HG02798 (cell line): Measurements from ENCODE around the gene LCN2.
"Not testable (repeated sequence)": the region's sequence is repeated elsewhere in the genome, so short reads cannot be mapped to it uniquely, and the experiment has no call there.

Experiments
- ATAC-seq: cut with Tn5 transposase; IDR thresholded peaks from one replicate; pipeline ENCODE4 v1.9.1; 2021; ENCODE audit warnings: mild to moderate bottlenecking; ENCODE audit not compliant: unreplicated experiment, poor library complexity

Gene LCN2

DNA sequence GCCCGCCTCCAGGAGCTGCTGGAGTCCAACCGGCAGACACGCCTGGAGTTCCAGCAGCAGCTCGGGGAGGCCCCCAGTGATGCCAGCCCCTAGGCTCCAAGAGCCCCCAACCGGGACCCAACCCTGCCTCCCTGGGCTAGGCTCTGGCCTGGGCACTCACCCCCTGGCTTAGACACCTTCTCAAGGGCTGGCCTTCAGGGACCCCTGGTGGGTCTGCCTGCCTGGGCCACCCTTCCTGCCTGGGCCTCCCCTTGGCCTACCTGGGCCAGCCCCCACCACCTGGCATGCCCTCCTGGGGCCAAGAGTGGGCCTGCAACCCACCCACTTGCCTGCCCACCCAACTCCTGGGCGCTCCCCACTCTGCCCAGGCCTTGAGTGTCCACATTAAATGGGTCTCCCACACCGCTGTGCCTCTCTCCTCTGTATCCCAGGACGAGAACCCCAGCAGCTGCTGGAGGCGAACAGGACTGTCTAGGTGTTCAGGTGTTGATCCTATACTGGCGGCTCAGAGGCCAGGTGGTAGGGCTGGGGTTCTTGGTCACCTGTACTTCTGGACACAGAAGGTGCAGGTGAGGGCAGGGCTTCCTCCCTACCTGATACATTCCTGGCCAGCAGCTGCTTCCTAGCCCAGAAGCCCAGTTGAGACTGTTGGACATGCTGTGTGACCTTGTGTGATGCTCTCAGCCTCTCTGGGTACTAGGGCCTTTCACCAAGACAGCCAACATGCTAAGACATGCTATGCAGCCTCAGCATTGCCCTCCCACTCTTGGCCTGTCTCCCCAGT, 14.5 kb downstream of the LCN2 start:
- no peak for ATAC-seq

DNA sequence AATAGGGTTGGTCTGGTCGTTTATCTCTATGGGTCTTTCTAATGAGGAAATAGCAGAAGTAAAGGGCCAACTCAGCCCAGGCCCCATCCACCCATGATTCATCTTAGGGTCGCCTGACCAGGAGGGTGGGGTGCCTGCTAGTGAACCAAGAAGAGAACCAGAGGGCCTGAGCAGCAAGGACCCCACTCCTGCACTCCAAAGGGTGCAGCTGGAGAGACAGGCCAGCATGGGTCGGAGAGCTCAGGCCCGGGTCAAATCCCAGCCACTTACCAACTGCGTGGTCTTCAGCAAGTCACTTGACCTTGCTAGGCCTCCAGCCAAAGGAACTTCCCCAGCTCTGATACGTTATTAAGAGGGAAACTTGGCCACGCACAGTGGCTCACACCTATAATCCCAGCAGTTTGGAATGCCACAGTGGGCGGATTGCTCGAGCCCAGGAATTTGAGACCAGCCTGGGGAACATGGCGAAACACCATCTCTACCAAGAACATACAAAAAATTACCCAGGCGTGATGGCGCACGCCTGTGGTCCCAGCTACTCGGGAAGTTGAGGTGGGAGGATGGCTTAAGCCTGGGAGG, 15.1 kb downstream of the LCN2 start:
- no peak for ATAC-seq

DNA sequence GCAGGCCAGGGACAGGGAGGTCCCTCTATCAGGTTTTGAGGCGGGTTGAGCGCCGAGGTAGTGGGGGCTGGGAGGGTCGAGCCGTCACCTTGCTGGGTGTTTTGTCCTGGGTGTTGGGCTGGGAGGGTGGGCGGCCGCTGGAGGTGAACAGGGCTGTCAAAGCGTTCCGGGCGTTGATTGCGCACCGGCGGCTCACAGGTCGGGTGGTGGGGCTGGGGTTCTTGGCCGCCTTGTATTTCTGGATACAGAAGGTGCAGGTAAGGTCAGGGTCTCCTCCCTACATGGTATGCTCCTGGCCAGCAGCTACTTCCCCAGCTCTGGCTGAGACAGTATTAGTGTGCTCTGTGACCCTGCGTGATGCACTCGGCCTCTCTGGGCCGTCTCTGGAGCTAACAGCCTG, 16.9 kb downstream of the LCN2 start:
- no peak for ATAC-seq

DNA sequence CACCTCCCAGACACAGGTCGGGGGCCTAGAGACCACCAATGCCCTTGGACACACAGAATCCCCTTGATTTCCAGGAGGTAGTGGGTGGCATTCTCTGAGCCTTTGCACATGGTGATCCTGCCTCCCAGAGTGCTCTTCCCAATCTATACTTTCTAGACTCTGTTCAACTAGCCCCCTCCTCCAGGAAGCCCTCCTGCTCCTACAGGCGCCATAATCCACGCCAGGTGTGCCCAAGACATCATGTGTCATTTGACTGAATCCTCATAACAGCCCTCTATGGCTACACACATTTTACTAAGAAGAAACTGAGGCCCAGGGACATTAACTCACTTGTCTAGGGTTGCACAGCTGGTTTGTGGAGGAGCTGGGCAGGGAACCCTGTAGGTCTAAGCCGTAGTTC, 18.0 kb downstream of the LCN2 start:
- no peak for ATAC-seq

DNA sequence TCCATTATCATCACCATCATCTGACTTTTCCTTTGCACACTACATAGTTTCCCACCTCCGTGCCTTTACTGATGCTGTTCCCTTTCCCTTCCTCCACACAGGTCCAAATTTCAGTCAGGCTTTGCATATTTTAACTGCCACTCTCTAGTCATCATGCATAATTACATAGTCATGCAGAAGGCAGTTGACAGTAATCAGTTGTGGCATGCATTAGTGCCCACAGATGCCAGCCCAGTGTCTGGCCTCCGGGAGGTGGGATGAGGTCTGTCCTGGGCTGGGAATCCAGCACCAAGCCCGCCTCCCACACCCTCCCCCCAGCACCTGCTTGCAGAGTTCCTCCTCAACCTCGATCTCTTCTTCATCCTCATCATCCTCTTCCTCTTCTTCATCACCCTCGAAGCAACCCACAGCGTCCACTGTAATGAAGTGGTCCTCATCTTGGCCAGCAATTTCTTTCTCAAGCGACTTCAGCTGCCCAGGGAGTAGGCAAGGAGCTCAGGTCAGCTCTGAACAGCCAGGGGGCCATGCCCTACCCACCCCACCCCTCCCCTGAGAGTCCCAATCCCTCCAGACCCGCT, 19.6 kb downstream of the LCN2 start:
- ATAC-seq: no peak

DNA sequence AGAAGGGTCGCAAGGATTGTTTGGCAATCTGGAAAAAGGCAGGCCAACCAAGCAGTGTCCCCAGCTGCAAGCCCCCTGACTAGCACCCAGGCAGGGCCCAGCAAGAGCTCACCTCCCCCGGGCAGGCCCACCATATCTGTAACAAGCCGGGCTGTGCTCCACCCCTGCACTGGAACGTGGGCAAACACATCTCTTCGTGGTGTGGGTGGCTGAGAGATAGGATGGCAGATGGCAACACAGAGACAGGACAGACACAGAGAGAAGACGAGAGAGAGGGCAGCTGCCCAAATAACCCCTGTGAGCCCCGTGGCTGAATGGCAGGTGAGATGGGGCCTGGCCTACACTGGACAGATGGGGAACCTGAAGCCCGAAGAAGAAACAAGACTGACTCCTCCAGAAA, 20.2 kb downstream of the LCN2 start:
- ATAC-seq: no peak

DNA sequence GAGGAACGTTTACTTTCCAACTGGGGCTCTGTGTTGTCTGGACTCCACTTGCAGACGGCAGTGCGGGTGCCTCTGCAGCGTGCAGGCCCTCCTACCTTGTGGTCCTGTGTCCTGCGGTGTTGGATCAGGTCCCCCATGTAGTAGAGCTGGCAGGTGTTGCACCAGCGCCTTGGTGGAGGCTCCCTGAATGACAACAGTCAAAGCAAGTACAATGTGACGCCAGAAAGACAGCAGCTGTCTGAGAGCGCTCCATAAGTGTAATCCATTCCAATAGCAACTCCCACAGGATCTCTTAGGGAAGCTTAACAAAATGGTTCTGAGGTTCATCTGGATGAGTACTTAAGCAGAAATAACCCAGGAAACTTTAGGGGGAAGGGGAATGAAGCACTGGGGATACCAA, 20.7 kb downstream of the LCN2 start:
- no peak for ATAC-seq

DNA sequence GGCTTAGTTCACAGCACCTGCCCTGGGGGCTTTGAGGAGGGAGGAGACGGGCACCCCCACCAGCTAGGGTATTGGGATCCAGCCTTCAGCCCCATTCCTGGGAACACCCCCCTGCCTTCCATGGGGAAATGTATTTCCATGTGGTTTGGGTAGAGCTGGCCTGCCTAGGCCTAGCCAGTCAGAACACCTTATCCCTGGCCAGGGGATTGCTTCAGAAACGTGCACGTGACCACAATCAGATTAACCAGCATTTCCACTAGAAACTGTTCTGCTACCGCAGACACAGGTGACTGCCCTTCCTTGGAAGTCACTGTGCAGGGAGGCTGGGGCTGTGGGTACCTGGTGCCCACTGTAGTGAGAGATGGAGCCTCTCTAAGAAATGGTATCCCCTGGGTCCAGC, 24.8 kb downstream of the LCN2 start:
- ATAC-seq: no peak

DNA sequence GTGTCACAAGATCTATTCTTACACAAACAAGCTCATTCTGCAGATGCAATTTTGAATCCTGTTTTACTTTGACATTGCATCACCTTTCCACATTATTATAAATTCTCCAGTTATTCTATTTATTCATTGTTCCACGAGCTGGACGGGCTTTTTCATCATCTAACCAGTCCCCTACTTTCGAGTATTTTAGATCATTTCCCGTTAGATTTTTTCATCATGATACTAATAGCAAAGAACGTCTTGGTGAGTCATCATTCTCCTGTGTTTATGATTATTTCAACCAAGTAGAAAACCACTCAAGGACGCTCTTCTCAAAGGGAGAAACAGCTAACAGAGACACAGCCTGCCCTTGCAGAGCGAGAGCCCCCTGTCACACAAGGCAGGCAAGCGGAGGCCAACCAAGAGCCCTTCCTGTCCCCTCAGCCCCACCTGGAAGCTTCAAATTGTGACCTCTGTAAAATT, 25.9 kb downstream of the LCN2 start:
- ATAC-seq: no peak

DNA sequence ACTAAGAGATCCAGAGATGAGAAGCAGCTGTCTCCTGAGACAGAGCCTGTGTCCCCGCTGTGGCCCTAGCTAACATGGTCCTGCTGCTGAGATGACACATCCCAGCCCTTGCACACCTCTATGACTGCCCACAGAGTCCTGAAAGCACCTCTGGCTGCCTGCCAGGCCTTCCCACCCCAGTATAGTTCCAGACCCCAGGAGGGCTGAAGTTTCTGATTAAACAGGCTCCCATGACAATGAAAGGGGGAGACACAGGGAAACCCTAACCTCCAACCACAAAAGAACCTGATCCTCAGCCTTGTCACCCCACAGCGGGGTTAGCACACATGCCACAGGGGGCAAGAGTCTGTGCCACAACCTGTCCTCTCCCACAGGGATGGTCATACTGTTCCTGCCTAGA, 26.5 kb downstream of the LCN2 start:
- ATAC-seq: no peak

DNA sequence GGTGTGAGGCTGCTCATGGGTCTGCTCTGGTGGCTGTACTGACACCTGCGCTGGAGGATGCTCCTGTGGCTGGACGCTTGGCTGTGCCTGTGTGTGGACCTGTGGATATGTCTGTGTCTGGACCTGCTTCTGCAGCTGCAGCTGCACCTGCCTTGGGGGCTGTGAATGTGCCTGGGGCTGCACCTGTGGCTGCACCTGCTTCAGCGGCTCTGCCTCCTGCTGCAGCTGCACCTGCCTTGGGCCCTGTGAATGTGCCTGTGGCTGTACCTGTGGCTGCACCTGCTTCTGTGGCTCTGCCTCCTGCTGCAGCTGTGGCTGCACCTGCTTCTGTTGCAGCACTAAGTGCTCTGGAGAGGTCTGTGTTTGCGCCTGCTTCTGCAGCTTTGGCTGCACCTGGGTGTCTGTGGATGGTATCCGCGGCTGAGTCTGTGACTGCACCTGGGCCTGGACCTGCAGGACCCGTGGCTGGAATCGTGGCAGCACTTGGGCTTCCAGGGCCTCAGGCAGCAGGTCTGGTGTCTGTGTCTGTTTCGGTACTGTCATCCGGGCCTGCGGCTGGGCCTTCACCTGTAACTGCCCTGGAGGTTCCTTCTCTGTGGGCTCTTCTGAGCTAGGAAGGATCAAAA, 29.7 kb downstream of the LCN2 start:
- ATAC-seq: no peak

DNA sequence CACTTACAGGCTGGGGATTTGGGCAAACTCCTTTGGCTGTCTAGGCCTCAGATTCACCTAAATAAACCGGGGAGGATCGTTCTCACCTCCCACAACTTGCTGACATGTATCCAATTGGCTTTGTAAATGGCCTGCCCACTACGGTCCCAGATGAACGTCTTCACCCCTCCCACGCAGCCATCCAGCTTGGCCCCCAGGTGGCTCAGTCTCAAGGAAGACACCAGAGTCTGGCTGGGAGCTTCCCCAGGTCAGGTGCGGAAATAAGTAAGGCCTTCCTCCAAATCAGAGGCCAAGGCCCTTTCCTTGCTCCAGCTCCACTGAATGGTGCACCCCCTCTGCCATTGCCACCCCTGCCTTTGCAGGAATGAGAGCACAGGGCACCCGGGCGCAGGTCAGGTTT, 30.7 kb downstream of the LCN2 start:
- ATAC-seq: no peak

DNA sequence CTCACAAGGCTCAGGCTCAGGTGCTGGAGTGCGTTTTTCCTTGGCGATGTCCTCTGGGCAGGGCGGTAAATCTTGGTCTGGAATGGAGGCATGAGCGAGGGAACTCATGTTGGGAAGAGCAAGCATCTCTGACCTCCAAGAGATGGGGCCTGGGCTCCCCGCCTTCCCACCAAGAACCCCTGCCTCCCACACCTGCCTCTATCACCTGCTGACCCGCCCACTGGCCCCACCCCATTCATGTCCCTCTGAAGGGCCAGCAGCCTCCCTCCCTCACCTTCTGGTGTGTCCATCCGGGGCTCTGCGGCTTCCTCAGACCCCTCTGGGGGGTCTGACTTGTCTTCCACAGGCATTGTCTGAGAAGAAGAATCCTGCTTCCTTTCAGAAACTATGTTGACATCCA, 31.2 kb downstream of the LCN2 start:
- no peak for ATAC-seq

DNA sequence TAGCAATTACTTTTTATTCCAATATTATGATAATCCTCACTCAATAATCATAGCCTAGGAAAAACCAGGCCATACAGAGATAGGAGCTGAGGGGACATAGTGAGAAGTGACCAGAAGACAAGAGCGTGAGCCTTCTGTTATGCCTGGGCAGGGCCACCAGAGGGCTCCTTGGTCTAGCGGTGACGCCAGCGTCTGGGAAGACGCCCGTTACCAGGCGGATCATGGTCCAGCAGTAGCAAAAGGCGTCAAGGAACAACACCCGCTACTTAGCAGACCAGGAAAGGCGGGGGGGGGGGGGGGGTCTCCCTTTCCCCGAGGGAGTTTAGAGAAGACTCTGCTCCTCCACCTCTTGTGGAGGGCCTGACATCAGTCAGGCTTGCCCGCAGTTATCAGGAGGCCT, 32.2 kb downstream of the LCN2 start:
- ATAC-seq: not testable (repeated sequence)

DNA sequence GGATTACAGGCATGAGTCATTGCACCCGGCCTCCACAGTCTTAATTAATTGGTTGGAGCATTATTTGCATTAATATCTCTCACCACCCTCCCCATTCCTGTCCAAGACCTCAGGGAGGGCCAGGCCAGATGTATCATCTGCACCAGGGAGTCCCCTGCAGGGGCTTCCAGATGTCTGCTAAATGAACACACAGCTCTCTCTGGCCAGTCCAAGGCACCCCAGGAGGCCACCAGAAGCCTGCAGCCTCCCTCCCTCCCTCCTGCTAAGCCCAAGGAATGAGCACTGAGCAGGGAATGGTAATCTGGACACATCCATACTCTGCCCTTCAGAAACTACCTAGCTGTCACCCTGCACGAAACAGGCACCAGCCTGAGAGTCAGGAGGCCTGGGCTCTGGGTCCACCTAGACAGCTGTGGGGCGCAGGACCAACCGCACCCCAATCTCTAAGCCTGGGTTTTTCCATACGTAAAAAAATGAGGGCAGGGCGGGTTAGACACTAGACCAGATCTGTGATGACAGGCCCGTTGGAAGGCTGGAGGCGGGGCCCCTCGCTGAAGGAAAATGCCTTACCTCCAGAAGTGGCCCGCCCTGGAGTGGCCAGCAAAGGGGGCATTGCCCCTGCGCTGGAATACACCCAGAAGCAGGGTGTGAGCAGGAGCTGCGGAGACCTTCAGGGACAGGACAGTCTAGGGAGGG, 33.8 kb downstream of the LCN2 start:
- no peak for ATAC-seq

DNA sequence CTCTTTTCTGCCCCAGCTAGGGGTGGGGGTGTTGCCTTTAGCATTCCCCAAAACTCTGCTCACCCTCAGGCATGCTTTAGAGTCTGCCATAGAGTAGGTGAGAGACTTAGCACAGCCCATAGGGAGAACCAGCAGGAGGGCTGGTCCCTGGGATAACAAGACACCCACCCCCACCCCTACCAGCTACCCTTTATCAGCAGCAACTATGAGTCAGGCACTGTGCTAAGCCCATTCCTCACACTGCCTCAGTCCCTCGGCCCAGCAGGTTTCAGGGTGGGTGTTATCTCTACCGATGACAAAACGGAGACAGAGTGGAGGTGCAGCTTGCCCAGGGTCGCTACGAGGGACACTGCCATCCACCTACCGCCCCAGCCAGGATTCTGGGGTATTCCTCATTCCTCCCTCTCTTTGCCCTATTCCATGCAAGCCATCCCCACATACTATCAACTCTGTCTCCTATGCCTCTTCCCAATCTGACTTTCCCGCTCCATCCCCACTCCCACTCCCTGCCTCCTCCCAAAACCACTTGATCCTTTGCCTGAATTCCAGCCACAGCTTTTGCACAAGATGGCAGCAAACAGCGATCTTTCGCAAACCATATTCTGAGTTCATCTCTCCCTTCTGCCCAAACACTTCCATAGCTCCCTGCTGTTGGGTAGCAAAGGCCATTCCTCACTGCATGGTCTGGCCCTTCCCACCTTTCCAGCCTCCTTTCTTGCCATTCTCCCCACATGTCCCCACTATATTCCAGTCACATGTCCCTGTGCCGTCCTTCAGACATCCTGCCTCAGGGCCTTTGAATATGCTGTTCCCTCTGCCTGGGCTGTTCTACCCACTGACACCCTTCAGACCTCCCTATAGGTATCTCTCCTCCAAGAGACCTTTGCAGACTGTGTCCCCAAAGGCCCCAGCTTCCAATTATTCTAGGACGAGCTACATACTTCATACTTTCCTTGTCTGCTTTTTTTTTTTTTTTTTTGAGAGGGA, 37.0 kb downstream of the LCN2 start:
- ATAC-seq: no peak

DNA sequence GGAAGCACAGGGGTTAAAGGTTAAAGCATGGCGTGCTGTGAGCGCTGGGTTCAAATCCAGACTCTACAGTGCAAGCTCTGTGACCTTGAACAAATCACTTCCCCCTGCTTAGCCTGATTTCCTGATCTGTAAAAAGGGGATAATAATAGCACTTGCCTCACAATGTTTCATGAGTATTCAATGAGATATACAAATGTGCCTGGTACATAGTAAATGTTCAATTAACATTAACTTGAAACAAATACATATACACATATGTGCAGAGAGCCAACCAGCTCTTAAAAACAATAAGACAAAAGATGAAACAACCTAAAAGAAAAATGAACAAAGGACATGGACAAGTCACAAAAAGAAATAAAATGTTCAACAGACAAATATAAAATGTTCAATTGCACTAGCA, 38.1 kb downstream of the LCN2 start:
- ATAC-seq: no peak

DNA sequence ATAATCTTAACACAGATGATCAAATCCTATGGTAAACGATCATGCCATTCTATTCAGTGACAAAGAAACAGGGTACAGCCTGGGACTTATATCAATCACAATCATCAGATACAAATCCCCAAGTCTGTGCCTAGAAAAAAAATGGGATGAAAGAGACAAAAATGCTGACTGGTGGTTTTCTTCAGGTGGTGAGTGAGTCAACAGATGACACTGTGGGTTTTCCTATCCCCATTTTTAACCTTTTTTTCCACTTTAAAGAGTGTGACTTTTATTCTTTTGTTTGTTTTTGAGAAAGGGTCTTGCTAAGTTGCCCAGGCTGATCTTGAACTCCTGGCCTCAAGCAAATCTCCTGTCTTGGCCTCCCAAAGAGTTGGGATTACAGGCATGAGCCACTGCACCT, 39.0 kb downstream of the LCN2 start:
- no peak for ATAC-seq

DNA sequence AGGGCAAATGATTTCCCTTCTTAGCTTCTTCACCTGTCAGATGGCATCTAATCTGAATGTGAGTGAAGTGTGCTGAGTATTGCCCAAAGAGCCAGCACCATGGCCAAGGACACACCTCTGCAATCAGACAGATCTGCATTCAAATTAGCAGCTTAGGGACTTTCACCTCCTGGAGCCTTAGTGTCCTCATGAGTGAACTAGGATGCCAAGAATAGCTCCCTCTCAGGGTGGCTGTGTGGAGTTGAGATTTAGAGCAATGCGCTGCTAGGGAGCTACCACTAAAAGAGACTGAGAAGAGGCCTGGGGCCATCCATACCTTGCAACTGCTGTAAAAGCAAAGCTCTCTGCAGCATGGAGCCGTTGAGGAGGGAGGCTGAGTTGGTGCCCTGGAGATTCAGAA, 40.8 kb downstream of the LCN2 start:
- ATAC-seq: no peak
